HG02571 (cell line): Measurements from ENCODE around the gene OTOS.

Experiments
- ATAC-seq: cut with Tn5 transposase; IDR thresholded peaks from one replicate; pipeline ENCODE4 v1.9.1; 2021; ENCODE audit warnings: mild to moderate bottlenecking, moderate library complexity; ENCODE audit not compliant: unreplicated experiment

OTOS gene

DNA sequence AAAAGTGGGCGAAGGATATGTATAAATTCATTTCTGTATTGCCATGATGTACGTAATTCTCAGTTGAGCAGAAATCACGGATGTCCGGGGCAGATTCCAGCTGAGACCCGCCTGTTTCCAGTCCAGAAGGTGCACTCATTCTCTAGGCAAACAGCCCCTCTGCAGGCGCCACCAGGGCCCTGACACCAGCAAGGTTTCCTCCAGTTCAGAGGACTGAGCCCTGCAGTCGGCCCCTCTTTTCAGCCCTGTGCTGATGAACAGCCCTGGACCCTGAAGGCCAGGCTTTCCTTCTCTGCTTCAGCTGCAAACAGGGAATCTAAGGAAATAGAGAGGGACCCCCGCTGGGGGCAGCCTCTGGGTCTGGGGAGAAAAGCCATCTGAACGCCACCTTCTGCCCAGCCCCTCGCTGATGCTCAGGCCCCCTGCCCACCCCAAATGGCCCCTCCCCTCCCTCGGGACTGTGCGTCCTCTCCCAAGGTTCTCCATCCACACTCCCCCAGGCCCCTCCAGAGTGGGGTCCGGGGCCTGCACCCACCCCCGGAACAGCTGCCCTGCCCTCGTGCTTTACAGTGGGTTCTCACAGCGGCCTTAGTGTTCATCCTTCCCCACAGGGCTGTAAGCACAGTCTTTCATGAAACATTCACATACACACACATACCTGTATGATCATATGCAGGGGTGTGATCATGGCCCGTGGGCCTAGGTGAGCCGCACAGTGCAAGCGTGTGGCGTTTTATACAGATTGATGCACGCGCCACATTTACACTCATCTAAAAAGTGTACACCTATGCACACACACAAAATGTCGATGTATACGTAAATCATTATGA lies 16.4 kb downstream of the OTOS start:
- ATAC-seq: no peak

DNA sequence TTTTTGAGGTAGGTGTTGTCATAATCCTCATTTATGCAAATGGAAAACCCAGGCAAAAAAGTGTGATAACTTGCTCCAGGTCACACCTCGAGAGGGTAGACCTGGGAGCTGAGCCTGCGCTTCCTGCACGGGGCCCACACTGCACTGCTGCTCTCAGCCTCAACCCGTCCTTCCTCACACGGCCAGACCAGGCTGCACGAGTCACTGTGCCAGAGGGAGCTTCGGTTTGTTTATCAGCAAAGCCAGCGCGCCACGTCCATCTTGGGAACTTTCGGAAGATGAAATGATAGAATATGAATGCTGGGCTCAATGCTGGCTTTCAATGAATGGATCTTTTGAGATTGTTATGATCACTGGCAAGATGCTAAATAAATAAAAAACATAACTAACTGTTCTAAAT lies 18.8 kb downstream of the OTOS start:
- ATAC-seq: no peak

DNA sequence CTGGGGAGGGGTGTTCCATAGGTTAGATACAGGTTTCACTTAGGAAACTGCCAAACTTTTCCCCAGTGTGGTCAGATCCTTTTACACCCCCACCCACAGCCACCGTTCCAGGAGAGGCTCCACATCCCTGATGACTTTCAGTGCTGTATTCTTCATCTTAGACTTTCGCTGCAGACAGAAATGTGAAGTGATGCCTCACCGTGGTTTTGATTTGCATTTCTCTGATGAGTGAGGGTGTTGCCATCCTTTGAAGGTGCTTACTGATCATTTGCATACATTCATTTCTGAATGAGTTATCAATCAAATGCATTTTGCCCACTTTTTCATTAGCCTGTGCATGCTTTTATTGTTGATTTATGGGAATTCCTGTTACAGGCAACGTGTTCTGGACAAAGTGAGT lies 19.3 kb downstream of the OTOS start:
- no peak for ATAC-seq

DNA sequence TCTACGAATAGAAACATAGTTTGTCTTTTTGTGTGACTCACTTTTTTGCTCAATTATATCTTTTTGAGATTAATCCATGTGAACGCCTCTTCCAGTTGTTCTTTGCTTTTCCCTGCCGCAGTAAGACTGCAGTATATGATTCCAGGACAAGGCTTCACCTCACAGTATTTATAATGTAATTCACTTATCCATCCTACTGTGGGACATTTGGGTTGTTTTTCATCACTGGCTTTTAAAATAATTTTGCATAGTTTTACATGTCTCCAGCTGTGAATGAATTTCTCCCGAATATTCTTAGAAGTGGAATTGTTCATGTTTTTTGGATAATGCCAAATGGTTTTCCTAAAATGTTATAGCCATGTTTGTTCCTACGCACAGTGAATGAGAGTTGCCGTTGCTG lies 26.2 kb downstream of the OTOS start:
- no peak for ATAC-seq

DNA sequence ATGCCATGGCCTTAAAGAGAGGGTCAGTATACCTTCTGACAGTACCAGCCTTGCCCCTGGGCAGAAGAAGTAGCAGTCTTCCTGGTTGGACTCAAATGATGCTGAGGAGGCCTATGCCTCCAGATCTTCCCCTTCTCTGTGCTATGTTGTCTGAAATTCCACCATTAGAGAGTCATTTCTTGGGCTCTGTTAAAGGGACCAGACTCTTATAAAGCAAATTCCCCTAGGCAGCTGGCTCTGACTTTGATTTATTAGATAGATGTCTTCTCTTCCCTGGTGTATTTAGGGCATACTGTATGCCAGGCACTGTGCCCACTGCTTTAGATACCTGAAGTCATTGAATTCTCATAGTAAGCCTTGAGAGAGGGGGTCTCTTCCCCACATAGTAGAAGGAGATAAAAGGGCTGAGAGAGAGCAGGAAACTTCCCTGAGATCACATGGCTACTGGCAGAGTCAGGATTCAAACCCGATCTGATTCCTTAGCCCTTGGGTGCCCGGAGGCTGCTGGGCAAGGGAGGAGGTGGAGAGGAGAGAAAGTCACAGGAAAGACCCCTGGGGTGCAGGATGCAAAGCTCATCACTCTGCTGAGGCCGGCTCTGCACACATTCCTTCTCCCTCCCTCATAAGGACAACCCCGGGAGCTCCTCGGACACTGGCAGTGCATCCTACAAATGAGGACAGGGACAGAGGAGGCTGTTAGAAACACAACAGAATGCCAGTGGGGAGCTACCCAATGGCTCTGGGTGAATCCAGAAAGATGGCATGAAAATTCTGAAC lies 27.4 kb downstream of the OTOS start:
- no peak for ATAC-seq

DNA sequence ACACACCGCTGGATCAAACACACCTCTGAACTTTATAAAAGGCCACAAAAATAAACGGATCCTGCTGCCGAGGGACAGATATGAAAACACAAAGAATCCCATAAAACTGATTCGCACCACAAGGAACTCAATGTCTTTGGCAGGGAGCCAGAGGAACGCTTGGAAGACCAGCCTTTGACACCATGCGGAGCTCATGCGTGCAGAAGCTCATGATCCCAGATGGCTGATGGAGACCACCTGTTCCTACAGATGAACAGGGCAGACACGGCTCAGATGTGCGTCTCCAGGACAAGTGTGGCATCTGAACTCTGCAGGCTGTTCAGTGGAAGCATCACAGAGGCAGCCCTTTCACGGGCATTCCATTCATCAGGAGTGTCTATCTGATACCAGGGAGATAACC lies 29.2 kb downstream of the OTOS start:
- no peak for ATAC-seq

DNA sequence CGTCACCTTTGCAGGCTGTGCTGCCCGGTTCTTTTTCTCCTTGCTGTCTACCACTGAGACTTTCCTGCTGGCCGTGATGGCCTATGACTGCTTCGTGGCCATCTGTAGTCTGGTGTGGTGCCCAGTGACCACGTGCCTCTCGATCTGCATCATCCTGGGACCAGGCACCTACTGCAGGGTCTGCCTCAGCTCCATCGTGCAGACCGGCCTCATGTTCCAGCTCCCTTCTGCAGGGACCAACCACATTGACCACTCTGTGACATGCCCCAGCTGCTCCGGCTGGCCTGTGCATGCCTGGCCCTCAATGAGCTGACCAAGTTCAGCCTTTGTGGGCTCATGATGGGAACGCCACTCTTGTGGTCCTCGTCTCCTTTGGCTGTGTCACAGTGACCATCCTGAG lies 31.1 kb downstream of the OTOS start:
- no peak for ATAC-seq

DNA sequence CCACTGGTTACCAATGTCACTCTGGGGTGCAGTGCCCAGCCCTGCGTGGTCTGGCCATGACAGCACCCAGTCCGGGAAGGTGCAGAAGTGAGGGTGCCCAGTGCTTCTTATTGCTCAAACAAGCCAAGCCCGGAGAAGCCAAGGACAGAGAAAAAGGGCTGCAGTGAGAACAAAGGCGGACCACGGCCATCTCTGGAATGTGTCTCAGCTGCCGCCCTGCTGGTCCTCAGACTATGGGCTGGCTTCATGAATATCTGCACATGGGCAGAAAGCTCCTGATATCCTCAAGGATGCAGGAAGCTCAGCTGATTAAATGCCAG lies 33.0 kb downstream of the OTOS start:
- ATAC-seq: no peak

DNA sequence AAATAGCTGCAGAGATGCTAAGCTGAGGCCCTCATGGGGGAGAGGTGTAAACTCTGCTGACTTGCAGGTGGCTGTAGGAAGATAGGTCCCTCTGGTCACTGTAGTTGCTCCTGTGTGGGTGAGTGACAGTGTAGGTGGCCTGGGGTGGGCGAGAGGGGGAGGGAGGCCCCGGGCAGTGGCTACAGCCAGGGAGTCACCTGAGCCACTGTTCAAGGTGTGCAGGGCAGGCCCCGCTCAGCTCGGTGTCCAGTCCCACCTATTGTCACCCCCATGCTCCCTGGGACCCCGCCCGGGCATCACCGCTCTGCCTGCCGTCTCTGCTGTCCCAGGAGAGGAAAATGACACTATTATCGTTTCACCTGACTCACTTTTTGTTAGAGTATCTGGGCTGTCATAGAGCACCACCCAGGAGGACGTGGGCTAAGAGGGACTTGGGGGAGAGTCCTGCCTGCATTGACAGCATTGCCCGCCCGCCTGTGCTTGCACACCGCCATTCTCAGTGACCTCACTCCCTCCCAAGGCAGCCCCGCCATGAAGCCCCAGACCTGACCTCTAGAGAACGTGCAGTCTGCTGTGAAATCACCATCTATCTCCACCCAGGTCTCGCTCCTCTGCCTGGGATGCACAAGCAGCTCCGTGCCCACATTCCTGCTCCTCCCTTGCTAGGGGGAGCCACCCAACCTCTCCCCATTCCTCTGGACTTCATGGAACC lies 33.5 kb downstream of the OTOS start:
- ATAC-seq: no peak

DNA sequence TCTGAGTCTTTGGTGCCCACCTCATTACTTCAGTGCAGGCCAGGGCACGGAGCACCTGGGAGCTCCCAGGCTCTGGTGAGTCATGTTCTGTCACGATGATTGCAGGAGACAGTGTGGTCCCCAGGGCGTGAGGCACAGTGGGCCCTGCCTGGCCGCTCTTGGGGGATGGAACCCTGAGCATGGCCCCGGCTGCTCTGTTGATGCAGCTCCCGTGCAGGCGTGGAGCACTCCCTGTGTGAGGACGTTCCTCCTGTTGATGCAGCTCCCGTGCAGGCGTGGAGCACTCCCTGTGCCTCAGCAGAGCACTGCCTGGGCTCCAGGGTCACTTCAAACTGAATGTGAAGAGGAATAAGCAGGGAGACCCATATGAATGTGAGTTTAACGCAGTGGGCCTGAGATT lies 34.5 kb downstream of the OTOS start:
- no peak for ATAC-seq

DNA sequence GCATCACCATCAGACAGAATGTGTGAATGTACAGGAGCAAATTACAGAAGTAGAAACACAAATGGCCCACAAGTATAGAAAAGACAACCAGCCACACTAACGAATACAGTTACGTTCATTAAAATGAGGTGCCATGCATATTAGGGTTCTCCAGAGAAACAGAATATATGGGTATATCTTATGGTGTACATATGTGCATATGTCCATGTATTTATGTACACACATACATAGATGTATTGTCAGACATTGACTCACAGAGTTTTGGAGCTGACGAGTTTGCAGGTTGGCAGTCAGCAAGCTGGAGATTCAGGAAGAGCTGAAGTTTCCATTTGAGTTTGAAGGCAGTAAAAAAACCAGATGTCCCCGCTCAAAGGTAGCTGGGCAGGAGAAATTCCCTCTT lies 37.3 kb downstream of the OTOS start:
- ATAC-seq: no peak

DNA sequence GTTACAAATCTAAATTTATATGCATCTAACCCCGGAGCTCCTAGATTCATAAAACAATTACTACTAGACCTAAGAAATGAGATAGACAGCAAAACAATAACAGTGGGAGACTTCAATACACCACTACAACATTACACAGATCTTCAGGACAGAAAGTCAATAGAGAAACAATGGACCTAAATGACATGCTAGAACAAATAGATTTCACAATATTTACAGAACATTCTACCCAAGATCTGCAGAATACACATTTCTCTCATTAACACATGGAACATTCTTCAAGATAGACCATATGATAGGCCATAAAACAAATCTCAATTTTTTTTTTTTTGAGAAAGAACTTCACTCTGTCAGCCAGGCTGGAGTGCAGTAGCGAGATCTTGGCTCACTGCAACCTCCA lies 42.1 kb downstream of the OTOS start:
- ATAC-seq: no peak

DNA sequence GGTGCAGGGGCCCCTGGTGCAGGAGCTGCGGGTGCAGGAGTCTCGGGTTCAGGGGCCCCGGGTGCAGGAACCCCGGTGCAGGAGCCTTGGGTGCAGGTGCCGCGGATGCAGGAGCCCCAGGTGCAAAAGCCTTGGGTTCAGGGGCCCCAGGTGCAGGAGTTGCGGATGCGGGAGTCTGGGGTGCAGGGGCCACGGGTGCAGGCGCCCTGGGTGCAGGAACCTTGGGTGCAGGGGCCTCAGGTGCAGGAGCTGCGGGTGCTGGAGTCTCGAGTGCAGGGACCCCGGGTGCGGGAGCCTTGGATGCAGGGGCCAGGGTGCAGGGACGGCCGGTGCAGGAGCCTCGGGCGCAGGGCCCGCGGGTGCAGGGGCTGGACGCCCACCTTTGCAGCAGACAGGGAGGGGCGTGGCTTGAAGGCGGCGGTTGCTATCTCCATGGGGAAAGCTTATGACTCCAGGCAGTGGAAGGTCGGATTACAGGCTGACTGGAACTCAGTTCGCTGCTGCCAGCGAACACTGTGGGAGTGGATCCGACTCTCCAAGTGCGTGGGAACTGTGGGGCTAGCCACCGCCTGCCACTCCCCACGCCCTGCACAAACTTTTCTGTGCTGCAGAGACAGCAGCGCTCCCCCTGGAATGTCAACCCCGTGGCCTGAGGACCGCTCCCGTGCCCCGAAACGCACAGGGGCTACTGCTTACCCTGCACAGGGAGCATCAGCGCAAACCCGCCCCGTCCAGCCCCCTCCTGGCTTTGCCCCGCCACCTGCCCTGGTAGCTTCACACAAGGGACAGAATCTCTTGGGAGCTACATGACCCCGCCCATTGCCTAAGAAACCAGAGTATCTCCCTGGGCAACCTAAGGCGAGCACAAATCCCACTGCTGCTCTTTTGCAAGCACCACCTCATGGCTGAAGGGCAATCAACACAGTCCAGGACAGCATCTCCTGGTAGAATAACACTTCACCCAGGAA lies 44.6 kb downstream of the OTOS start:
- no peak for ATAC-seq

DNA sequence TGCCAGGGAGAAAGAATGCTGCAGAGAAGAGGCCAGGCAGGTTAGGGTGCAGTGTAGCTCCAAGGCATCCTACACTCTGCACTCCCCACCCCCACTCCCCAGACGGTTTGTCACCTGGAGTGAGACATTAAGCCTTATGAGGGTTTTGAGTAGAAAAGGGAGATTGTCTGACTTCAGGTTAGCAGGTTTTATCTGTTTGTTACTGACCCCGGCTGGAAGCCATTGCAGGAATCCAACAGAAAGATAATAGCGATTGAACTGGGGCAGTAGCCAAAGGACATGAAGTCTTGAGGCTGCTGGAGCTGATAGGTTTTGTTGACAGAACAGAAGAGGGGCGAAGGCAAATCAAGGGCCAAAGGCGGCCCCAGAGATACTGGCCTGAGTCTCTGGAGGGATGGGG lies 51.2 kb downstream of the OTOS start:
- ATAC-seq: no peak
